ENCODE data around the gene MAS1L.

DNA sequence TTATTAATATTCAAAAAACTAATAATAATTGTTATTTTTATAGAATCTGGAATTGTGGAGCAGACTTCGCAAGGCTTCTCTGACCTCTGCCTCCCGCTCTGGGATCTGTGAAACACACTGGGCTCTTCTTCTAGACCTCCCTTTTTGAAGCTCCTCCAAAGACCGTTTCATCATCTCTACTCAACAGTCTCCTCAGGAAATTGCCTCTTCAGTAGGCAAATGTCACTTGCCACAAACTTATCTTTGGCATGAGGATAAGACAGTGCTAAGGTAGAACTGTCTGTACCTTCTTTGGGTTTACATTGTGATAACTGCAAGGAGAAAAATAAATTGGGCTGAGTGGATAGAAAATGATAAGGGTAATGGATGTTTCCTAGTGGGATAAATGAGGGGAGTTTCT, 2.3 kb upstream of the MAS1L start:
- TF ChIP-seq POLR2A (IDR thresholded peaks at IDR 0.05) (no peak), POLR2AphosphoS5 (IDR thresholded peaks at IDR 0.05) (no peak)
- TF ChIP-seq, protein P1, sequence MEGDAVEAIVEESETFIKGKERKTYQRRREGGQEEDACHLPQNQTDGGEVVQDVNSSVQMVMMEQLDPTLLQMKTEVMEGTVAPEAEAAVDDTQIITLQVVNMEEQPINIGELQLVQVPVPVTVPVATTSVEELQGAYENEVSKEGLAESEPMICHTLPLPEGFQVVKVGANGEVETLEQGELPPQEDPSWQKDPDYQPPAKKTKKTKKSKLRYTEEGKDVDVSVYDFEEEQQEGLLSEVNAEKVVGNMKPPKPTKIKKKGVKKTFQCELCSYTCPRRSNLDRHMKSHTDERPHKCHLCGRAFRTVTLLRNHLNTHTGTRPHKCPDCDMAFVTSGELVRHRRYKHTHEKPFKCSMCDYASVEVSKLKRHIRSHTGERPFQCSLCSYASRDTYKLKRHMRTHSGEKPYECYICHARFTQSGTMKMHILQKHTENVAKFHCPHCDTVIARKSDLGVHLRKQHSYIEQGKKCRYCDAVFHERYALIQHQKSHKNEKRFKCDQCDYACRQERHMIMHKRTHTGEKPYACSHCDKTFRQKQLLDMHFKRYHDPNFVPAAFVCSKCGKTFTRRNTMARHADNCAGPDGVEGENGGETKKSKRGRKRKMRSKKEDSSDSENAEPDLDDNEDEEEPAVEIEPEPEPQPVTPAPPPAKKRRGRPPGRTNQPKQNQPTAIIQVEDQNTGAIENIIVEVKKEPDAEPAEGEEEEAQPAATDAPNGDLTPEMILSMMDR (IDR thresholded peaks at IDR 0.05): no peak

All from breast epithelium (tissue), 3 donors.